CD4-positive, alpha-beta T cell (primary cell): Measurements from ENCODE around the gene GDAP1L1. TPM values are rescaled to one million over a fixed set of nuclear protein-coding genes. Genes with fewer than 3 reads are reported as not detected.
"Not testable (repeated sequence)": the region's sequence is repeated elsewhere in the genome, so short reads cannot be mapped to it uniquely, and the experiment has no call there.

Experiments
- ATAC-seq: fragments of 200-7000 bp; cut with Tn5 transposase; one replicate; pipeline ENCODE4 v1.10.0; 2022; ENCODE audit warnings: mild to moderate bottlenecking; ENCODE audit not compliant: poor library complexity
- CTCF ChIA-PET: fragments of 350-600 bp; sonication (Branson Sonifier 250); formaldehyde crosslinking; loops from one replicate; lab custom pipeline; 2021; ENCODE audit warnings: antibody characterized with exemption, inconsistent platforms; lab: Charles Lee
- POLR2A ChIA-PET: fragments of 350-600 bp; sonication (Branson Sonifier 250); formaldehyde crosslinking; loops from one replicate; lab custom pipeline; 2021; ENCODE audit warnings: antibody characterized with exemption, inconsistent platforms; lab: Charles Lee
- DNase-seq, 14 experiments: peaks; one replicate each; pipeline ENCODE4 v3.0.0-alpha.2; 2013 to 2020; ENCODE audit warnings: mixed read lengths in 2 of 14
- H3K27ac ChIP-seq, 2 donors: one replicate each; pipeline versions ENCODE4 v1.5.1 to v1.7.0; 2013; ENCODE audit warnings: low read length in 2 of 2, low read depth in 1 of 2, mild to moderate bottlenecking in 1 of 2
- H3K27me3 ChIP-seq, 2 experiments: 1 replicate in 1 of 2; 2 replicates in 1 of 2; pipeline versions ENCODE4 v1.6.1 to v1.7.0; 2013; ENCODE audit warnings: low read length in 2 of 2, control low read depth in 1 of 2, mild to moderate bottlenecking in 1 of 2, moderate library complexity in 1 of 2; ENCODE audit not compliant: insufficient read depth in 2 of 2, control insufficient read depth in 1 of 2
- H3K36me3 ChIP-seq: one replicate; pipeline ENCODE4 v1.6.1; 2013; ENCODE audit warnings: low read length, control low read depth; ENCODE audit not compliant: insufficient read depth
- H3K4me1 ChIP-seq: one replicate; pipeline ENCODE4 v1.6.1; 2013; ENCODE audit warnings: low read length, control low read depth; ENCODE audit not compliant: insufficient read depth
- H3K4me3 ChIP-seq: one replicate; pipeline ENCODE4 v1.5.1; 2013; ENCODE audit warnings: mild to moderate bottlenecking, low read length, moderate library complexity
- H3K9me3 ChIP-seq, 2 experiments: 1 replicate in 1 of 2; 2 replicates in 1 of 2; pipeline versions ENCODE4 v1.6.1 to v1.7.0; 2013; ENCODE audit warnings: low read length in 2 of 2, mild to moderate bottlenecking in 2 of 2, control low read depth in 1 of 2, moderate library complexity in 1 of 2; ENCODE audit not compliant: control insufficient read depth in 1 of 2, insufficient read depth in 1 of 2
- H3K27ac Mint-ChIP-seq: one replicate; pipeline ENCODE4 v1.8.0; 2020; ENCODE audit warnings: mixed read lengths
- H3K27me3 Mint-ChIP-seq: one replicate; pipeline ENCODE4 v1.8.0; 2021; ENCODE audit warnings: mixed read lengths
- H3K36me3 Mint-ChIP-seq: one replicate; pipeline ENCODE4 v1.8.0; 2021; ENCODE audit warnings: low read depth, mixed read lengths
- H3K4me1 Mint-ChIP-seq: one replicate; pipeline ENCODE4 v1.8.0; 2021; ENCODE audit warnings: low read depth, mixed read lengths
- H3K4me3 Mint-ChIP-seq: one replicate; pipeline ENCODE4 v1.8.0; 2020; ENCODE audit warnings: mild to moderate bottlenecking, mixed read lengths
- H3K9me3 Mint-ChIP-seq: one replicate; pipeline ENCODE4 v1.8.0; 2020; ENCODE audit warnings: mixed read lengths
- intact Hi-C, 2 experiments: fragments of 100-400 bp; cut with DNase I in 1 of 2; cut with micrococcal nuclease in 1 of 2; formaldehyde crosslinking; loops; one replicate each; pipeline versions ENCODE4 v1.15.1 to v1.9.0; 2023 to 2025; cut with DNase I, micrococcal nuclease
- total RNA-seq, 174 experiments: library from RNA in 2 of 174; stranded (reverse) in 2 of 174; gene quantifications; one replicate each; pipeline ENCODE4 v1.2.3 and lab custom pipeline; 2021 to 2026
- TF ChIP-seq, protein P1 (sequence below): fragments of 200-600 bp; IDR thresholded peaks from one replicate; pipeline ENCODE4 v1.8.0; 2022; ENCODE audit warnings: antibody characterized with exemption, mild to moderate bottlenecking

Gene GDAP1L1
- total RNA-seq, 2 experiments from 2014 or later = not detected

DNA sequence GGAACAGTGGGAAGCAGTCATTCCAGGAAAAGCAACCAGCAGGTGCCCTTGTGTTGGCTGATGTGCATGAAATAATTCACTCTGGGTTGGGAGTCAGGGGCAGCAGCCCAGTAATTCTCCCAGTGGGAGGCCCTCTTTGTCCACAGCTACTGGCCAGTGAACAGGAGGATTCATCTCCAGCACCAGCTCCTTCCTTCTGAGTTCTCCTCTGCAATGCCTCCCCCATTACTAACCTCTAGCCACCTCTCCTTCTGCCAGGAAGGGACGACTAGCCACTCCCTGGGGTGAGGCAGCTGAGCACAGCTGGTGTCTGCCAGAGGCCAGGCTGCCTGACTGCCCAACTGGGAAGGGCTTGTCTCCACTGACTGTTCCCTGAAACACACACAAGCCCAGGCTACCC lies 77.2 kb downstream of the GDAP1L1 start:
- Histone ChIP-seq H3K4me3 (no peak overlapping the region), H3K27ac (no peak overlapping the region), H3K36me3 (no peaks in the 10 kb centered on the region), H3K27me3 (no peaks in the 10 kb centered on the region), H3K9me3 (no peaks in the 10 kb centered on the region), H3K4me1 (peaks cover 5% of the 10 kb centered on the region)
- H3K4me3 Mint-ChIP-seq = no peak overlapping the region
- intact Hi-C loops = no loop called here
- POLR2A ChIA-PET = no interaction called here
- H3K4me1 Mint-ChIP-seq = no peaks in the 10 kb centered on the region
- no peaks in the 10 kb centered on the region for H3K9me3 Mint-ChIP-seq
- no peak for DNase-seq
- CTCF ChIA-PET = no interaction called here
- no peaks in the 10 kb centered on the region for H3K36me3 Mint-ChIP-seq
- no peaks in the 10 kb centered on the region for H3K27me3 Mint-ChIP-seq
- TF ChIP-seq, protein P1, sequence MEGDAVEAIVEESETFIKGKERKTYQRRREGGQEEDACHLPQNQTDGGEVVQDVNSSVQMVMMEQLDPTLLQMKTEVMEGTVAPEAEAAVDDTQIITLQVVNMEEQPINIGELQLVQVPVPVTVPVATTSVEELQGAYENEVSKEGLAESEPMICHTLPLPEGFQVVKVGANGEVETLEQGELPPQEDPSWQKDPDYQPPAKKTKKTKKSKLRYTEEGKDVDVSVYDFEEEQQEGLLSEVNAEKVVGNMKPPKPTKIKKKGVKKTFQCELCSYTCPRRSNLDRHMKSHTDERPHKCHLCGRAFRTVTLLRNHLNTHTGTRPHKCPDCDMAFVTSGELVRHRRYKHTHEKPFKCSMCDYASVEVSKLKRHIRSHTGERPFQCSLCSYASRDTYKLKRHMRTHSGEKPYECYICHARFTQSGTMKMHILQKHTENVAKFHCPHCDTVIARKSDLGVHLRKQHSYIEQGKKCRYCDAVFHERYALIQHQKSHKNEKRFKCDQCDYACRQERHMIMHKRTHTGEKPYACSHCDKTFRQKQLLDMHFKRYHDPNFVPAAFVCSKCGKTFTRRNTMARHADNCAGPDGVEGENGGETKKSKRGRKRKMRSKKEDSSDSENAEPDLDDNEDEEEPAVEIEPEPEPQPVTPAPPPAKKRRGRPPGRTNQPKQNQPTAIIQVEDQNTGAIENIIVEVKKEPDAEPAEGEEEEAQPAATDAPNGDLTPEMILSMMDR = no peak
- no peak overlapping the region for H3K27ac Mint-ChIP-seq
- ATAC-seq = no peak

DNA sequence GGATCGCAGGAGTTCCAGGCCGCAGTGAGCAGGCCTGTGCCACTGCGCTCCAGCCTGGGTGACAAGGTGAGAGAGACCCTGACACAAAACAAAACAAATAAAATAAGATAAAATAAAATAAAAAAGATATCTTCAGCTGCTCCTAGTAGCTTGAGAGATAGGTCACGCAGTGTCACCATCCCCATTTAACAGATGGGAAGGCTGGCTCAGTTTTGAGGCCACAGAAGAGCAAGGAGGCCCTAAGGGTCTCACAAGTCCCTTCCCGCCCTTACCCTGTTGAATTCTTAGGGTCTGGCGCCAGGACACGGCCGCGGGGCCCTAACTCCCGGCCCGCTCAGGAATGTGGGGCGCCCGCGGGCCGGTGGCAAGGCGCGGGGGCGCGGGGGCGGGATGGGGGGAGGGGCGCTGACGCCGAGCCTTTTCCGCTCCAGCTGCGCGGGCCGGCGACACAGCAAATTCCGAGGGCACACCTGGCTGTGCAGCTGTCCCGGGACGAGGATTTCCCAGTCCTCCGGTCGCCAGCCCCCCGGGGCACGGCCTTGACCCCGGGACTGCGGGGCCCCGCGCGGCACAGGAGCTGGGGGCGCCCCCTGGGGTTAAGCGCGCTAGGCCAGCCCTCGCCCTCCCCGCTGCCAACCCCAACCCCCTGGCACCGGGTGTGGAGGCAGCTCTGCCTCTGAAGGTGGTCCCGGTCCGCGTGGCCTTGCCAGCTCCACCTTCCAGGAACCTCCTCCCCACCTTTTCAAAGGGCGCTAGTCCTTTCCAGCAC lies 79.5 kb downstream of the GDAP1L1 start:
- TF ChIP-seq, protein P1 = no peak
- DNase-seq (peak in 6 of 14 experiments; percentile 15 to 43 (median 24)), ATAC-seq (peak; percentile 57)
- Histone ChIP-seq H3K27me3 (no peaks in the 10 kb centered on the region), H3K4me1 (peaks cover 5% of the 10 kb centered on the region), H3K36me3 (no peaks in the 10 kb centered on the region), H3K9me3 (no peaks in the 10 kb centered on the region), H3K27ac (no peak overlapping the region), H3K4me3 (peak overlapping the region; percentile 28)
- Mint-ChIP-seq H3K27me3 (no peaks in the 10 kb centered on the region), H3K36me3 (no peaks in the 10 kb centered on the region), H3K27ac (no peak overlapping the region), H3K4me3 (no peak overlapping the region), H3K4me1 (no peaks in the 10 kb centered on the region), H3K9me3 (no peaks in the 10 kb centered on the region)
- intact Hi-C loops = no loop called here
- POLR2A ChIA-PET = interaction anchor here (0.6 to 2.0 kb wide), 3 partner anchors 16 to 239 kb away, joined by 3 to 5 read pairs (median 5); partner anchors contain the start of genes FITM2 and OSER1
- CTCF ChIA-PET = interaction anchor here (1.2 to 4.0 kb wide), 2 partner anchors 15 to 109 kb away, joined by 4 to 13 read pairs; partner anchors contain the start of gene FITM2

DNA sequence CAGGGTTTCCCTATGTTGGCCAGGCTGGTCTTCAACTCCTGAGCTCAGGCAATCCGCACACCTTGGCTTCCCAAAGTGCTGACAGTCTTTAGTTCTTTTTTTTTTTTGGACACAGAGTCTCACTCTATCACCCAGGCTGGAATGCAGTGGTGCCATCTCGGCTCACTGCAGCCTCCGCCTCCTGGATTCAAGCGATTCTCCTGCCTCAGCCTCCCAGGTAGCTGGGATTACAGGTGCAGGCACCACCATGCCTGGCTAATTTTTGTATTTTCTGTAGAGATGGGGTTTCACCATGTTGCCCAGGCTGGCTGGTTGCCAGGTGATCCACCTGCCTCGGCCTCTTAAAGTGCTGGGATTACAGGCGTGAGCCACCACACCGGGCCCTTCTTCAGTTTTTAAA lies 80.6 kb downstream of the GDAP1L1 start:
- H3K4me1 ChIP-seq, H3K27me3 ChIP-seq, DNase-seq, H3K4me3 Mint-ChIP-seq, H3K27me3 Mint-ChIP-seq, H3K4me1 Mint-ChIP-seq, H3K4me3 ChIP-seq, POLR2A ChIA-PET, H3K9me3 ChIP-seq, H3K36me3 Mint-ChIP-seq, ATAC-seq, intact Hi-C loops, H3K36me3 ChIP-seq, H3K9me3 Mint-ChIP-seq, H3K27ac ChIP-seq, H3K27ac Mint-ChIP-seq: not testable (repeated sequence)
- CTCF ChIA-PET = interaction anchor here (4.0 kb wide), 1 partner anchor 16 kb away, joined by 13 read pairs; the partner anchor contains the start of gene FITM2
